ENCODE results near the gene CYTH1. TPM values are rescaled to one million over a fixed set of nuclear protein-coding genes. Genes with fewer than 3 reads are reported as not detected.
A peak's percentile ranks its signal among the peaks of the same experiment; 100 is the strongest.
"Not testable (repeated sequence)": the region's sequence is repeated elsewhere in the genome, so short reads cannot be mapped to it uniquely, and the experiment has no call there.

The CYTH1 gene
- total RNA-seq, 1 donor from 2014 or later = 29.4 TPM

GRCh38 chr17:78766743-78767294 is 15.3 kb downstream of the CYTH1 start:
- DNase-seq (ENCODE audit: low spot score) = no peak
- intact Hi-C loops (cut with DNase I) = no loop called here

DNA sequence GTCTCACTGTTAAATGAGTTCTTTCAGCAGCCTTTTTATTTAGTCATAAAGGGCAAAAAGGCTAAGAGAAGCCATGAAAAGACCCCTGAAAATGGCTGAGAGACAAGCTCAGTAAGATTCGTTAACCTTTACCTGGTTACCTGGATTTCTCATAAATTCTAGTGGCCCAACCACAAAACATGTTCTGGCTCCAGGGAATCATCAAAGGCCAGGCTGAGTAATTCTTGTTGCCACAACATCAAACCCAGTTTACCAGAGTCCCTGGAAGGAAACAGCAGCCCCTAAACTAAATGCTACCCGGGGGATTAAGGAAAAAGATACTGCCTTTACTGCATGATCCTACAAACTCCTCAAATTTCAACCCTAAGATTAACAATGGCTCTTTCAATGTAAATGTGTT is 15.8 kb downstream of the CYTH1 start:
- no peak for DNase-seq (ENCODE audit: low spot score)
- intact Hi-C loops (cut with DNase I) = no loop called here

- DNase-seq (ENCODE audit: low spot score) = no peak
- intact Hi-C loops (cut with DNase I) = no loop called here
These were observed 16.3 kb downstream of the CYTH1 start for GRCh38 chr17:78765821-78766220.

DNA sequence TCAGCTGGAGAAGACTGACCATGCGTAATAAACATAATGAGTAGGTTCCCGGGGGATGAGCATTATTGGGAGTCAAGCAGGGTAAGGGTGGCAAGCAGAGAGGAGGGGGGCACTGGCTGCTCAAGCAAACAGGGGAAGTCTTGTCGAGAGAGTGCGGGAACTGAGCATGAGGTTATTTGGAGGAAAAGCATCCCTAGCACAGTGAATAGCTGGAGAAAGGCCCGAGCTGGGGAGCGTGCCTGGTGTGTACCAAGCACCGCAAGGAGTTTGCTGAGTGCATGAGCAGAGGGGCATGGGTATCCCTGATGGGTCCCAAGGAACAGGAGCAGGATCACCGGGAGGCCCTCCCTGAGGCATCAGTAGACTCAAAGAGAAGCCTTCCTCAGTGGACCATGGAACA is 17.2 kb downstream of the CYTH1 start:
- DNase-seq (ENCODE audit: low spot score) = no peak
- intact Hi-C loops (cut with DNase I) = no loop called here

DNA sequence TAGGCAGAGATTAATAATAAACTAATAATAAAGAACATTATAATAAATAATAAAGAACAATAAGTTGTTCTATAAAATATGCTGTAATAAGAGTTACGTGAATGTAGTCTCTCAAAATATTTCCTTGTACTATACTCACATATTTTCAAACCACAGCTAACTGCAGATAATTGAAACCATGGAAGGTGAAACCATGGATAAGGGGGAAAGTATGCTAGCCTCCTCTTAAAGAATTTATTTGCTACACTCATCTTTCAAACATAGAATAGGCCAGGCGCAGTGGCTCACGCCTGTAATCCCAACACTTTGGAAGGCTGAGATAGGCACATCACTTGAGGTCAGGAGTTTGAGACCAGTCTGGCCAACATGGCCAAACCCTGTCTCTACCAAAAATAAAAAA is 18.5 kb downstream of the CYTH1 start:
- intact Hi-C loops (cut with DNase I) = no loop called here
- DNase-seq (ENCODE audit: low spot score) = no peak

- no peak for DNase-seq (ENCODE audit: low spot score)
- intact Hi-C loops (cut with DNase I) = no loop called here
These were observed 20.2 kb downstream of the CYTH1 start for GRCh38 chr17:78761789-78762406.

- intact Hi-C loops (cut with DNase I) = no loop called here
- no peak for DNase-seq (ENCODE audit: low spot score)
These were observed 22.1 kb downstream of the CYTH1 start for GRCh38 chr17:78759969-78760352.

DNA sequence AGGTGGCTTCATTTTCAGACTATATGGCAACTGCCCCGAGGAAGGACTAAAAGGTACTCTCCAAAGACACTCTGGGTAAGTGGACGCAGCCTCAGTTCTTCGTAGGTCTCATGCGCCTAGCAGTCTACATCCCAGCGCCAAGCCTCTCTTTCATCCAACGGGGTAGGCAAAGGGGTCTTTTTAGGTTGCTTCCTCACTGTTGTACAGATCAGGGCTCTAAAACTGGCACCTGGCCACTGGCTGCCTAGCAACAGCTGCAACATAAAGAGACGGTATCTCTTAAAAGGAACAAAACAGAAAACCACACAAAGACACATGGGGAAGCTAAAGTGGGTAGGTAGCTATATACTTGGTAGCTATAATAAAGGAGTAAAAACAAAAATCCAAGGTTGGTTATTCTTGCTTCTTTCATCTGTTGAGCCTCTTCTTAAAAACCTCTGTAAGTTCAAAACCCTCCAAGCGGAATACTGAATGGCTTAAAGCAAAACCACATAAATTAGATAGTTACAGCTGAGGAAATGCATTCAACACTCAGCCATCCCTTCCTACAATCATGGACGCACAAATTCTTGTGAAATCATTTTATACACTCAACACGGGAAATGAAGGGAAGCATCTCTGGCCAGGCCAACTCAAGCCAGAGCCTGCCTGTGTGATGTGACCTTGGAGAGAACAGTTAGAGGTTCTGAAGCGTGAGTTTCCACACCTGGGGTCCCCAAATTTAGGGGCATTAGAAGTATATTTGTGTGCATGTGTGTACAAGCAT is 22.7 kb downstream of the CYTH1 start:
- DNase-seq (ENCODE audit: low spot score) = peak; percentile 88
- intact Hi-C loops (cut with DNase I) = no loop called here

GRCh38 chr17:78753316-78754250 is 28.5 kb downstream of the CYTH1 start:
- no peak for DNase-seq (ENCODE audit: low spot score)
- intact Hi-C loops (cut with DNase I) = no loop called here

GRCh38 chr17:78751447-78752161 is 30.5 kb downstream of the CYTH1 start:
- intact Hi-C loops (cut with DNase I) = no loop called here
- DNase-seq (ENCODE audit: low spot score) = no peak

GRCh38 chr17:78751000-78751399 is 31.1 kb downstream of the CYTH1 start:
- DNase-seq (ENCODE audit: low spot score); intact Hi-C loops (cut with DNase I): not testable (repeated sequence)

DNA sequence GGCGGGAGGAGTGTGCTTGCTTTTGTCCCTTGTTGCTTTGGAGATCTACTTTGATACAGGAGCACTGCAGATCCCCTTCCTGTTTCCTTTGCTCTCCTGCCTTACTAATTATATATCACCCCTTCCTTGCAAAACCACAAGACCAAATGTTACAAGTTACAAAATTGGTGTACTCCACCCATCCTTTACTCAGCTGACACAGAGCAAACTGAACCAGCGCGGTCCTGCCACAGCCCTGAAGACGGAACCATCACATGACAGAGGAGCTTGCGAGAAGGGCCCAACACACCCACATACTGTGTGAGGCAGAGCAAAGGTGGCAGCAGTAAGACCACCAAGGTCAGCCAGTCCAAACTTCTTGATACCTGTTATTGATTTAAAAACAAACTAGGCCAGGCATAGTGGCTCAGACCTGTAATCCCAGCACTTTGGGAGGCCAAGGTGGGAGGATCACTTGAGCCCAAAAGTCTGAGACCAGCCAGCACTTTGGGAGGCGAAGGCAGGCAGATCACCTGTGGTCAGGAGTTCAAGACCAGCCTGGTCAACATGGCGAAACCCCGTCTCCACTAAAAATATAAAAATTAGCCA is 33.2 kb downstream of the CYTH1 start:
- DNase-seq (ENCODE audit: low spot score) = peak; percentile 88
- intact Hi-C loops (cut with DNase I) = no loop called here

- intact Hi-C loops (cut with DNase I) = no loop called here
- DNase-seq (ENCODE audit: low spot score) = no peak
These were observed 33.9 kb downstream of the CYTH1 start for GRCh38 chr17:78748048-78748729.

- no peak for DNase-seq (ENCODE audit: low spot score)
- intact Hi-C loops (cut with DNase I) = no loop called here
These were observed 34.6 kb downstream of the CYTH1 start for GRCh38 chr17:78747488-78747887.

DNA sequence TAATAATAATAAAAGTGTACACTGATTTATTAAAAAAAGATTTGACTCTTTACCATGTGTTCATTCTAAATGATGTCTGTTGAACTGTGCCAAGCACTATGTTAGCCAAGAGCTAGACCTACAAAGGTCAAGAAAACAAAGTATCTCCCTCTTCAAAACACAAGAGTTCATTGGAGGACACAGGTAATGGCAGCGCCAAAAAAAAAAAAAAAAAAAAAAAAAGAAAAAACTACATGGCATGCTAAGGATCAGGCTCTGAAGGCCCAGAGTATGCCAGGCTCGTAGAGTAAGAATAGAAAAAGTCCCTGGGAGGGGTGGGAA is 35.2 kb downstream of the CYTH1 start:
- no peak for DNase-seq (ENCODE audit: low spot score)
- intact Hi-C loops (cut with DNase I) = no loop called here

- no peak for DNase-seq (ENCODE audit: low spot score)
- intact Hi-C loops (cut with DNase I) = no loop called here
These were observed 35.7 kb downstream of the CYTH1 start for GRCh38 chr17:78746263-78746948.

- DNase-seq (ENCODE audit: low spot score) = no peak
- intact Hi-C loops (cut with DNase I) = loop anchor here (2.0 kb wide), 1 partner anchor 249 kb away; no protein-coding TSS in a partner anchor
These were observed 36.5 kb downstream of the CYTH1 start for GRCh38 chr17:78745407-78746088.

Data from cardiac septum (tissue), 1 donor.